MM.1S (cell line): Measurements from ENCODE around the gene PDF.

Source experiments
- EZH2 ChIP-seq: fragments of 300-600 bp; sonication (generic); optimal IDR thresholded peaks from 2 replicates; pipeline ENCODE3; 2017; ENCODE audit warnings: low read depth, mild to moderate bottlenecking, antibody characterized with exemption, low read length, mixed read lengths
- EZH2phosphoT487 ChIP-seq: fragments of 300-600 bp; sonication (generic); IDR thresholded peaks from 2 replicates; pipeline ENCODE4 v1.6.1; 2018; ENCODE audit warnings: antibody characterized with exemption, low read length
- TF ChIP-seq, protein P1 (sequence below): fragments of 300-600 bp; sonication (generic); IDR thresholded peaks from 2 replicates; pipeline ENCODE4 v1.5.1; 2016; ENCODE audit warnings: antibody characterized with exemption, low read length, mixed read lengths

DNA sequence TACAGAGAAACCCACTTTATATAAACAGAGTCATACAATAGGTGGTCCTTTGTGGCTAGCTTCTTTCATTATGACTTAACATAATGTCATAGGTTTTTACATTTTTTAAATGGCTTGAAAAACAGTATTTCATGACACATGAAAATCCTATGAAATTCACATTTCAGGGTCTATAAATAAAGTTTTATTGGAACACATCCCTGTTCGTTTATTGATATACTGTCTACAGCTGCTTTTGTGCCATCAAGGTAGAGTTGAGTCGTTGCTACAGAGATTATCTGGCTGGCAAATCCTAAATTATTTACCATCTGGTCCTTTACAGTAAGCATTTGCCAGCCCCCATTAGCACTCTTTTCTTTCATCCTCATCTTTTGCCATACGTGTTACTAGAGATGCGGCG, 16.9 kb downstream of the PDF start:
- TF ChIP-seq, protein P1, sequence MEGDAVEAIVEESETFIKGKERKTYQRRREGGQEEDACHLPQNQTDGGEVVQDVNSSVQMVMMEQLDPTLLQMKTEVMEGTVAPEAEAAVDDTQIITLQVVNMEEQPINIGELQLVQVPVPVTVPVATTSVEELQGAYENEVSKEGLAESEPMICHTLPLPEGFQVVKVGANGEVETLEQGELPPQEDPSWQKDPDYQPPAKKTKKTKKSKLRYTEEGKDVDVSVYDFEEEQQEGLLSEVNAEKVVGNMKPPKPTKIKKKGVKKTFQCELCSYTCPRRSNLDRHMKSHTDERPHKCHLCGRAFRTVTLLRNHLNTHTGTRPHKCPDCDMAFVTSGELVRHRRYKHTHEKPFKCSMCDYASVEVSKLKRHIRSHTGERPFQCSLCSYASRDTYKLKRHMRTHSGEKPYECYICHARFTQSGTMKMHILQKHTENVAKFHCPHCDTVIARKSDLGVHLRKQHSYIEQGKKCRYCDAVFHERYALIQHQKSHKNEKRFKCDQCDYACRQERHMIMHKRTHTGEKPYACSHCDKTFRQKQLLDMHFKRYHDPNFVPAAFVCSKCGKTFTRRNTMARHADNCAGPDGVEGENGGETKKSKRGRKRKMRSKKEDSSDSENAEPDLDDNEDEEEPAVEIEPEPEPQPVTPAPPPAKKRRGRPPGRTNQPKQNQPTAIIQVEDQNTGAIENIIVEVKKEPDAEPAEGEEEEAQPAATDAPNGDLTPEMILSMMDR = no peak
- TF ChIP-seq EZH2phosphoT487 (no peak), EZH2 (no peak)
